RPMI8226 (cell line): ENCODE results near the gene SCARF2.
"Not testable (repeated sequence)": the region's sequence is repeated elsewhere in the genome, so short reads cannot be mapped to it uniquely, and the experiment has no call there.

Source experiments
- DNase-seq: peaks from one replicate; pipeline ENCODE4 v3.0.0-alpha.2; 2015

The SCARF2 gene

DNA sequence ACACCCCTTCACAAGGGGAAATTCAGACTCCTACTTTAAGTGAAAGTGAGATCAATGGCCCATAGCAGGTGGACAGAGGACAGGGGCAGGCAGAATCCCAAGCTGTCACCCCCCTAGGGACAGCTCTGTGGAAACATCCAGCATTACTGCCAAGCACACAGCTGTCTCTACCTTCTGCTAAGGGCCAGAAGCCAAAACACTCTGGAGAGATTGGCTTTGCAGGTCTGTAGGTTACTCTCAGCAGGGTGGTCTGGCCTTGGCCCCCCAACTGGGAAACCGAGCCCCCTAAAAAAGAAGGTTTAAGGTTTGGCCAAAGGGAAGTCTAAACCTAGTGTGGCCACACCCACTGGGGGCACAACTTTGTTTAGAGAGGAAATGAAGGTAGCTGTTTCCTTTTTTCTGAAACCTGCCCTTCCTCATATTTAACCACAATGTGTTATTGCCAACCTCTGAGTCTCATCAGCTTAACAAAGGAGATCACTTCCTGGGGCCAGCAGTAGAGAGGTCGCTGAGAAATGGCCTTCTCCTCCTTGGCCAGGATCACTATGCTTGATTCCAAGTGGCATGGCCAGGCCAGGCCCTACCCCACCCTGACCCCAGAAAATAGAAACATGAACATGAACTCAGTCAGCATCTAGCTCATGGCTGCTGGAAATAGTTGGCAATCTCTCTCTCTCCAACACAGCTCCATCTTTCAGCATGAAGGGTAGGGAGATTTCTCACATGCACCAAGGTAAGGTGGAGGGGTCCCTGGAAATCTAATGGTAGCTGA, 25.9 kb upstream of the SCARF2 start:
- peak; percentile 8 for DNase-seq

DNA sequence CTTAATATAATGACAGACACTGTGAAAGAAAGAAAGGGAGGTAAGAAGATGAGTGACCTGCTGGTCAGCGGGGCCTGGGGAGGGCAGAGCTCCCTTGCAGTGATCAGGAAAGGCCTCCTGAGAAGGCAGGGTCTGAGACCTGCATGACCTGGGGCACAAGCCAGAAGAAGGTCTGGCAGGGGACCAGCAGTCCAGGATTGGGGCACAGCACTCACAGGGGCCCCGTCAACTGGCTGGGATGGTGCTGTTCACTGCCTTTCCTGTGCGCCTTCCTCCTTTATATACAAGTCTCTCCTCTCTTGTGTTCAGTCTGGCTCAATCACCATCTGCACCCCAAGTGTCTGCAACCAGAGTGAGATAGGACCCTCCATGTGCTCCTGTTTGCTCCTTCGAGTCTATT, 22.2 kb upstream of the SCARF2 start:
- no peak for DNase-seq

DNA sequence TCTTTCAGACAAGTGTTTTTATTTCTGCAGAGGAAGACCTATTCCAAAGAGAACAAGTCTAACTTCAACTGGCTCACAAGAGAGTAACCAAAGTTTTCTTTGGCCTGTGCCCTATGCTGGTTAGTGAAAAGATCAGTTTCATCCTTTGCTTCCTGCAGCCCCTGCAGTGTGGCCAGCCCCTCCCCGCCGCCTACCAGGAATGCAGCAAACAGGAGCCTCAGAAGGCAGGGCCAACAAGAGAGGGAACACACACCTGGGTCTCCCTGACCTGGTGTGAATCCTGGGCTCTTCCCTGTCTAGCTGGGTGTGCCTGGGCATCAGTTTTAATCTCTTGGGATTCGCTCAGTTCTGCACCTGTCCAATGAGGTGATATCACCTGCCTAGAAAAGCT, 21.5 kb upstream of the SCARF2 start:
- DNase-seq: no peak

DNA sequence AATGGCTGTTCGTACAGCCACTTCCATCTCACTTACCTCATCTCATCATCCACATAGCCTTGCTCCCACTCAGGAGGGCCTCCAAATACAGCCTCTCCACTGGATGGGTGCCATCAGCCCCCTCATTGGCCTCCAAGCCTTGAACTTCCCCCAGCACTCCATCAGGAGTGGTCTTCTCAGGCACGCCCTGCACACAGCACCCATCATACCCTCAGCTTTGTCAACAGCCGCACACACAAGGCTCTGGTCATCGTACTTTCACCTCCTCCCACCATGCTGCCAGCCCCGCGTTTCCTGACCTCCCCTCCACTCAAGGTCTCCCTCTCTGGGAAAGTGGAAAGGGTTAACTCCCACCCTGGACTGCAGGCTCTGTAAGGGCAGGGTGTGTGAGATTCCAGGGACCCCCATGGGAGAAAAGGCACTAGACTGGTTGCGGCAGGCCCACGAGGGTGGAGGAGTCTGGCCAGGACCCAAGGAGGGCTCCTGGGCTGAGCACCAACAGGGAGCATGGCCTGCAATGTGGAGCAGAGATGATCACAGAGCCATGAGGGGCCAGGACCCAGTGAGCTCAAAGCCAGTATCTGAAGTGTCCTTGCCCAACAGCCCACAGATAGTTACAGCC, 21.0 kb upstream of the SCARF2 start:
- no peak for DNase-seq

DNA sequence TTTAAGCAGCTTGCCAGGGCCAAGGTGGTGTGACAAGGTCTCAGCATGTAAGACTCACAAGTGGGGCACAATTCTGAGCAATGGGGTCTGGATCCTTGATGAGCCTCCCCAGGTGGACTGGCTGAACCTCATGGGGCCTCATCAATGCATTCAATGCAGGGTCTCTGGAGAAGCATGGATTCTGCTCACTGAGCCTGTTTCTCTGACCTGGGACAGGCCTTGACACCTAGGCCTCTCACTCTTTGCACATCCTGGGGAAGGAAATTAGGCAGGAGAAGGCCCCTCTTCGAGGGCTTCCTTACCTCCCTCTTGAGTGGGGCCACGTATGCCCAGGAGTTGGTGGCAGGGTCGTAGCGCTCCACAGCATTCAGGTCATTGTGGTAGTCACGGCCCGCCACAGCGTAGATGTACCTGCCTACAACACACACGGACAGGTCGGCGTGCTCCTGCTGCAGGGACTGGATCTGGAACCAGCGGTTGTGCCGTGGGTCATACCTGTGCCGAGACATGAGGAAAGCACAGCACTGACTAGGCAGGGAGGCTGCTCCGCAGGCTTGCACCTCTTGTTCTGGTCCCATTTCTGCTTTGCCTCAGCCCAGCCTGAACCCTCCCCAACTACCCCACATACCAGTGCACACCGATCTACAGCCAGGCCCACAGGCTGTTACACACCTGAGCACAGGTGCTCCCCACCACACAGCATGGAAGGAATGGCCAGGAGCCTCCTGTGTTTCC, 20.0 kb upstream of the SCARF2 start:
- DNase-seq: no peak

DNA sequence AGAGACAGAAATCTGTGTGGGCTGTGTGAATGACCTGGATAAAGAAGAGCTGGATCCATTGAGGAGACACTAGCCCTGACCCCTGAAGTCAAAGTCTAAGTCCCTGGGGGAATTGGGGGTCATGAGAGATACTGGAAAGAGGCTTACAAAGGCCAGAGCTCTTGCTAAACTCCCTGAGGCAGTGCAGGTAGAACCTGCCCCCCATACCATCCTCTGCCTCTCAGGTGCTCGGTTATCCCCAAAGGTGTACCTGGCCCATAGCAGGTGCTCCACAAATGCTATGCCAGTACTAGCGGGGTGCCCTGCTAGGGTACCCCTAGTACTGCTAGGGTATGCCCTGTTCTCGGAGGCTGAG, 19.1 kb upstream of the SCARF2 start:
- DNase-seq: no peak

DNA sequence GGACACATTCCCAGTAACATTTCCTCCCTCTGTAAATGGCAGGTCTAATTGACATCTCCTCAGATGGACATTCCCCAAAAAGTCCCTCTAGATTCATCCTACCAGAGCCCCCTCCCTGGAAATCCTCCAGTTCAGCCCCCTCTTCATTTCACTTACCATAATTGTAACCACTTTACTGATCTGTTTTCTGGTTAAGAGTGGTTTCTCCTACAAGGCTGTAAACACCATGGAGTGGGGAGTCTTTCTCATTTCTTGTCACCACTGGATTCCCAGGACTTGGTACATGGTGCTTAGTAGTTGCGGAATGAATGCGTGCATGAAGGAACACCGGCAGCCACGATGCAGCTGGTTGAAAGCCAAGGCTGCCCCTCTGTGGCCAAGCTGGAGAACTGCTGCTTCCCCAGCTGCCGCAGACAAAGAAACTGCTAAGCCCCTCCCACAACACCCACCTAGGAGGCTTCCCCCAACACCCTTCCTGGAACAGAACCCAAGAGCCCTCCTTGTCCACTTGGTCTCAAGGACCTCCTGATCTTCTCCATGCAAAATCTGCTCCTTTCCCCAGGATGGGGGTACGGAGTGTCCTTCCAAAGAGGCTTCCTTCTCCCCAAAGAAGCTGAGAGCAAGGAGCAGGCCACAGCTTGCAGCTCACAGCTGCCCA, 18.6 kb upstream of the SCARF2 start:
- peak; percentile 38 for DNase-seq

DNA sequence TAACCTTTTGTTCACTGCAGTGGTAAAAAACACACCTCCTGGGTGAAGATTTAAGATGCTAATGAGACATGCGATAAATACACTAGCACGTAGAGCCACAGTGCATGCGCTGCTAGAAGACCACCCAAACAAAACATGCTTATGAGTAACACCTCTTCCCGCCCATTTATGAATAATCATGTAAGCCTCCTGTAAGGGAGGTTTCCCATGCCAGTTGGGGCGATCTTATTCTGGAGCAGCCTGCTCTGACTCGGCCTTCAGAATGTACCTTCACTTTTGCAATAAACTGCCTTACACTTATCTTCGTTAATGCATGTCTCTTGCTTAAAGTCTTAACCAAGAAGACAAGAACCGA, 18.1 kb upstream of the SCARF2 start:
- DNase-seq: no peak

DNA sequence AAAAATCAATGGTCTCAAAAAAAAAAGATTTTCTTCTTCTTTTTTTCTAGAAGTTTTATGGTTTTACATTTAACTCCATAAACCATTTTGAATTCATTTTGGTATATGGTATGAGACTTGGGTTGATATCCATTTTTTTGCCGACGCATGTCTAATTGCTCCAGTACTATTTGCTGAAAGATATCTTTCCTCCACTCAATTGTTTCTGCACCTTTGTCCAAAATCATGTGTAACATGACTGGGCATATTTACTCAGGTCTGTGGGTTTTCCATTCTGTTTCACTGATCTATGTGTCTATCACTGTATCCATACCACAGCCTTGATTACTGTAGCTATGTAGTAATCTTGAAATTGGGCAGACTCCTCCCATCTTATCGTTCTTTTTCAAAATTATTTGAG, 15.6 kb upstream of the SCARF2 start:
- DNase-seq: no peak

DNA sequence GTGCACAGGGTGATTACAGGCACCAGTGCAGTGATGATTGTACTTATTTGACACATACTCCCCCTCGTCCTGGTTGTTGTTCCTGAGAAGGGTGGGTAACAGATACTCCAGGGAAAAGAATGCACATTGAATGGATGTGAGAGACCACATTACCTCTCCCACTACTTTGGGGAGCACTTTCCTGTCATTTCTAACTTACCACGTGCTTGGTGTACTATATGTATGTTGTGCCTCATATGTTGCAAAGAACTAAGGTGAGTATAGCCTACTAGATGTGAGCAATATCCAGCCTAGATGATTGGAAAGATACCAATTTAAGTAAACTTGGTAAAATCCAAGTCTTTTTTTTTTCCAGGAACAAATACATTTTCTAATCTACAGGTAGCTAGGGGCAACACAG, 14.3 kb upstream of the SCARF2 start:
- no peak for DNase-seq

DNA sequence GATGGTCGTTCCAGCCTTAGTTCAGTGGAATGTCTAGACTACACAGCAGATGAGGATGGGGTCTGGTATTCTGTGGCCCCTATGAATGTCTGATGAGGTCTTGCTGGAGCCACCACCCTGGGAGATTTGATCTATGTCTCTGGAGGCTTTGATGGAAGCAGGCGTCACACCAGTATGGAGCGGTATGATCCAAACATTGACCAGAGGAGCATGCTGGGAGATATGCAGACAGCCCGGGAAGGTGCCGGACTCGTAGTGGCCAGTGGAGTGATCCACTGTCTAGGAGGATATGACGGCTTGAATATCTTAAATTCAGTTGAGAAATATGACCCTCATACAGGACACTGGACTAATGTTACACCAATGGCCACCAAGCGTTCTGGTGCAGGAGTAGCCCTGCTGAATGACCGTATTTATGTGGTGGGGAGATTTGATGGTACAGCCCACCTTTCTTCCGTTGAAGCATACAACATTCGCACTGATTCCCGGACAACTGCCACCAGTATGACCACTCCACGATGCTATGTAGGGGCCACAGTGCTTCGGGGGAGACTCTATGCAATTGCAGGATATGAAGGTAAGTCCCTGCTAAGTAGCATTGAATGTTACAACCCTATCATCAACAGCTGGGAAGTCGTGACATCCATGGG, 13.6 kb upstream of the SCARF2 start:
- not testable (repeated sequence) for DNase-seq

DNA sequence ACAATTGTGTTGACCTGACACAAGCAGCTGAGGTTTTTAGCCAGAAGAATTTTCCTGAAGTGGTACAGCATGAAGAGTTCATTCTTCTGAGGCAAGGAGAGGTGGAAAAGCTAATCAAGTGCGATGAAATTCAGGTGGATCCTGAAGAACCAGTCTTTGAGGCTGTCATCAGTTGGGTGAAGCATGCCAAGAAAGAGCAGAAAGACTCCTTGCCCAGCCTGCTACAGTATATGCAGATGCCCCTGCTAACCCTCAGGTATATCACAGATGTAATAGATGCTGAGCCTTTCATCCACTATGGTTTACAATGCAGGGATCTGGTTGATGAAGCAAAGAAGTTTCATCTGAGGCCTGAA, 12.9 kb upstream of the SCARF2 start:
- no peak for DNase-seq

DNA sequence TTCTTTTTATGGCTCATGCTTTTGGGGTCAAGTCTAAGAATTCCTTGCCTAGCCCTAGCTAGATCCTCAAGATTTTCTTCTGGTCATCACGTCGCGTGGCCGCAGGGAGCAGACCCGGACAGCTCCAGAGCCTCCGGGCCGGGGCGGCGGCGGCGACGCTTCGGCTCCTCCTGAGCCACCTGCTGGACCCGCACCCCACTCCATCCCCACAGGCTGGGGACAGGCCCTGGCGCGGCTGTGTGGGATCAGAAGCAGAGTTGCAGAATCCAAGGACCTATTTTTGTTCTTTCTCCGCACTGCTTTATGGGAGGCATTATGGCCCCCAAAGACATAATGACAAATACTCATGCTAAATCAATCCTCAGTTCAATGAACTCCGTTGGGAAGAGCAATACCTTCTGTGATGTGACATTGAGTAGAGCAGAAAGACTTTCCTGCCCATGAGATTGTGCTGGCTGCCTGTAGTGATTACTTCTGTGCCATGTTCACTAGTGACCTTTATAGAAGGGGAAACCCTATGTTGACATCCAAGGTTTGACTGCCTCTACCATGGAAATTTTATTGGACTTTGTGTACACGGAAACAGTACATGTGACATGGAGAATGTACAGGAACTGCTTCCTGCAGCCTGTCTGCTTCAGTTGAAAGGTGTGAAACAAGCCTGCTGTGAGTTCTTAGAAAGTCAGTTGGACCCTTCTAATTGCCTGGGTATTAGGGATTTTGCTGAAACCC, 12.4 kb upstream of the SCARF2 start:
- no peak for DNase-seq

DNA sequence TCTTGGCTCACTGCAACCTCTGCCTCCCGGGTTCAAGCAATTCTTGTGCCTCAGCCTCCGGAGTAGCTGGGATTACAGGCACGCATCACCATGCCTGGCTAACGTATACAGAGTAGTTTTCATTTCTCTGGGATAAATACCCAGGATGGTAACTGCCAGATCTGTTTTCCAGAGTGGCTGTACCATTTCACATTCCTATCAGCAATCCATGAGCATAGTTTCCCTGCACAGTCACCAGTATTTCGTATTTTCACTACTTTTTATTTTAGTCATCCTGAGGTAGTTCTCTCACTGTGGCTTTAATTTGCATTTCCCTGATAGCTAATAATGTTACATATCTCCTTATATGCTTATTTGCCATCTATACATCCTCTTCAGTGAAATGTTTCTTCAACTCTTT, 11.0 kb upstream of the SCARF2 start:
- no peak for DNase-seq

DNA sequence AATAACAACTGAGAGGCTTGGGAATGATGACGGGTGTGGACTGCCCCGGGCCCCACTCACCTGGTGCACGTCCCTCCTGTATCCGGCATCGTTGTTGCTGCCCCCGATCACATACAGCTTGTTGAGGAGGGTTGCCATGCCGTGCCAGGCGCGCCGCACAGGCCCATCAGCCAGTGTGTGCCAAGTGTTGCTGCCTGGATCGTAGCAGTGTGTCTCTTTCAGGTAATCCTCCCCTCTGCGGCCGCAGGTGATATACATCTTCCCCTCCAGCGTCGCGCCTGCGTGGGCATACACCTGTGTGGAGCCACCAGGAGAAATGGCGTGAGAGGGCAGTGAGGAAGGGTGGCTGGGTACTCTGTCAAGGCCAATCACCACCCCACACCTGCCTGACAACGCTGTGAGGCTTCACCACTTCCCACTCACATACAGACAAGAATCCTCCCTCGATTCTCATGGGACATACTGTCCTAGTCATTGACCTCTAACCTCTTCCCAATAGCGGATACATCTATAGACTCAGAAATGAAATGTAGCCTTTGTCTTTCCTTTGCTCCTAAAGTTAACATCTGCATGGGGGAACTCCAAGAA, 8.9 kb upstream of the SCARF2 start:
- DNase-seq: no peak

DNA sequence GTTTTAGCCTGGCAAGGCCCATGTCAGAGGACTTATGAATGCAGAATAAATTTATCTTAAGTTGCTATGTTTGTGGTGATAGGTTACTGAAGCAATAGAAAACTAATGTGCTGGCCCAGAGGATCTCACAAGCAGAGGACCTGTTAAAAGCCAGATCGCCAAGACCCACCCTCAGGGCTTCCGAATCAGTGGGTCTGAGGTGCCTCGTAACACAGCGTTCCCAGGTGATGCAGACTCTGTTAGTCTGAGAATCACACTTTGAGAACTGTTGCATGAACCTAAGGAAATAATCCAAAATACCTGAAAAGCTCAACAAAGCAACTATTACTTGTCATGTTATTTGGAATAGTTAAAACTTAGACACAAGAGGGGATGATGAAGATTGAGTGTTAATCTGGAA, 6.7 kb upstream of the SCARF2 start:
- DNase-seq: no peak

DNA sequence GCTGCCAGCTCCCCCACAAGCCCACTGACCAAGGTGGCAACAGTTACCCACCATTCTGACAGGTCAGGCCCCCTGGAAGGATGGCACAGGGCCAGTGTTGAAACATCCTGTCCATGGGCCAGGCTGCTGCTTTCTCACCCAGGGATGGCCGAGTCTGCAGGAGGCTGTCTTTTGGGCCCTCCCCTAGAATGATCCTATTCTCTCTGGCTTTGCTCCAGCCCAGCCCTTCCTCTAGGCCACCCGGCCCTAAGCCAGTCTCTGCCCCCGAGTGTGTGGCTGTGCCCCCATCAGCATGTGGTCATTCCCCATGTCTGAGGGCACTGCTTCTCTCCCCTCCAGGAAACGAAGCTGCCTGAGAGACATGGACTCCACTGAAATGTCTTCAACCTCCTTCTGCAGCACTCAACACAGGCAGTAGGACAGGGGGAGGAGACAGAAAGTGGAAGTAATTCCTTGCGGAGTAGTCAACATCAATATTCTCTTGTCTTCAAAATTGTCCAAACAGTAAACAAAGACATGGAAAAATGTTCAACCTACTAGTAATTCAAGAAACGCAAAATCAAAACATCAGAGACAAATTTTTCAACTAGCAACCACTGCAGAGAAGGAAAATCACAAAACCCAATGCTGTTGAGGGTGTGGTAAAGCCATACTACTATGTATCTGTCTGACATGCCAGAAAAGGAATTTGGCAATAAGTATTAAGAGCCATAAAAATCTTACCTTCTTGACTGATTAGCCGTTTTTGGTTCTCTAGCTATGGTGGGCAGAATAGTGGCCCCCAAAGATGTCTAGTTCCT, 5.1 kb upstream of the SCARF2 start:
- DNase-seq: no peak

DNA sequence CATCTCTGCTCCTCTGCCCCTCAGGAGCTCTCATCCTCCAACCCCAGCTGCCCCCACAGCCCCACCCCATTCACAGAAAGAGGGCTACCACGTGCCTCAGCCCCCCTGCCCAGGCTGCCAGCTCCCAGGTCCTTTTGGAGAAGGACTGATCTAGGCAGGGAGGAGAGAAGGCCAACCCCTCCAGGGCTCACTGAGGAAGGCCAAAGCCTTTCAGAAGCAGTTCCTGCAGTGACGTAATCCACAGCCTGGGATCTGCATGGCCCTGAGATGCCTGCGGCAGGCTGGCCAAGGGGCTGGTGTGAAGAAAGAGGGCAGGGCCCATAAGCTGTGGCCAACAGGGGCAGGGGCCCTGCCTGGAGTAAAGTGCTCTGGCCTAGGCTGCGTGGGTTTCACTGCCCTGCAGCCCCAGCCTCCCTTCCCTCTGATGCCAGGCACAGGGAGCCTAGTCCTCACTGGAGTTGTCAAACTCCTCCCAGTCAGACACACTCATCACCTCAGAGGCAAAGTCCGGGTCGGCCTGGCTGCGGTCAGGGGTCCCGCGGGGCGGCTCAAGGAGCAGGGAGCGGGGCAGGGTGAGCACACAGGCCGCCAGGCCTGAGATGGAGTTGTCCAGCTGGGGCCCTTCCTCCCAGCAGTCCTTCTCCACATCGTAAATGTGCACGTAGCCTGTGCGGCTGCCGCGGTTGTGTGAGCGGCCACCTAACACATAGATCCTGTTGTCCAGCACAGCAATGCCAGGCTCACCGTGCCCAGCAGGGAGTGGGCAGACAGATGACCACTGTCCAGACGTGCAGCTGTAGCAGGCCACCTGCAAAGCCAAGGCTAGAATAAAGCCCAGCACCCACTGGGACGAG, 4.2 kb upstream of the SCARF2 start:
- DNase-seq: no peak

DNA sequence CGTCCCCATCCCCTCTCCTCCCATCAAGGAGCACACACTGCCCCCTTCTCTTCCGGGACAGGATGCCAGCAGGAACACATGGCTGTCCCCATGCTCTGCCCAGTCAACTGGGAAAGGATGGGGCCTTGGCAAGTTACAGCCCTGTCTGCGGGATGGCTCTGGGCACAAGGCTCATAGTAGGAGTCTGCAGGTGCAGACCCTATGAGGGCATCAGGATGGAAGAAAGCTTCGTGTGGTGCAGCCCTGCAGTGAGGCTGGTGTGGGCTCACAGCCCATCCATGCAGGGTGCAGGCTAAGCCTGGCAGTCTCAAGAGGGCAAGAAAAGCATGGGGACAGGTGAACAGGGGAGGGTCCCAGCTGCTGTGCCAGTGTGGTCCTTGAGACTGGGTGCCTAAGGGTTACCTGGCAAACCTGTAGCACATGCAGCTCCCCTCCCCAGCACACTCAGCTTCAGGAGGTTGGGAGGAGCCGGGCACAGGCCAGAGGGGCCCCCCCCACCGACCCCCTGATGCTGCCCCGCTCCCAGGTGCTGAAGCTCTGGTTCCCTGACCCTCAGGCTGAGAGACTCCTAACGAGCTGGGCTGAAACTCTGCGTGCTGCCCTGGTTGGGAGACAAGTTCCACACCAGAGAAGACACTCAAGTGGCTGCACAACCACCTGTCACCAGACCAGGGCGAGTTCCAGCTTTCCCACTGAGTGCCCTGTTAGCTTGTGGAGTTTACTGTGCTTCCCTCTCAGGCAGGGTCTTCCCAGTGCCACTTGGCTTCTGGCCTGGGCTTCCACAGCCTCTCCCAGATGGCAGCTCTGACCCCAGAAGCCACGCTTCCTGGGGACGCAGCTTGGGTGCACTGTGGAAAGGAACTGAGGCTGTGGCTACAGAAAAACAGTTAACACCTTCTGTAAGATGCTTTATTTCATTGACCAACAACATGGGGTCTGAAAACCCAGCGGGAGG, 3.3 kb upstream of the SCARF2 start:
- DNase-seq: no peak
